Trophoblast cell (in vitro differentiated cells and primary cell): Measurements from ENCODE around the gene RIMS1.
"Not testable (repeated sequence)": the region's sequence is repeated elsewhere in the genome, so short reads cannot be mapped to it uniquely, and the experiment has no call there.

Experiments used
- DNase-seq, 2 donors: peaks; one replicate each; pipeline ENCODE4 v3.0.0-alpha.2; 2016
- H2AFZ ChIP-seq: 2 replicates; pipeline ENCODE4 v1.6.1; 2013; ENCODE audit warnings: low read length, moderate library complexity, mild to moderate bottlenecking; ENCODE audit not compliant: insufficient read depth, poor library complexity
- H2AK5ac ChIP-seq: 2 replicates; pipeline ENCODE4 v1.6.1; 2013; ENCODE audit warnings: mild to moderate bottlenecking, low read length
- H2BK120ac ChIP-seq: 2 replicates; pipeline ENCODE4 v1.6.1; 2013; ENCODE audit warnings: low read length, mild to moderate bottlenecking, moderate library complexity; ENCODE audit not compliant: insufficient read depth, poor library complexity
- H2BK12ac ChIP-seq: 2 replicates; pipeline ENCODE4 v1.6.1; 2013; ENCODE audit warnings: mild to moderate bottlenecking, low read length, moderate library complexity
- H2BK5ac ChIP-seq: 2 replicates; pipeline ENCODE4 v1.6.1; 2013; ENCODE audit warnings: low read length, low read depth, moderate library complexity, mild to moderate bottlenecking; ENCODE audit not compliant: poor library complexity
- H3K14ac ChIP-seq: 2 replicates; pipeline ENCODE4 v1.6.1; 2013; ENCODE audit warnings: mild to moderate bottlenecking, low read length
- H3K18ac ChIP-seq: 2 replicates; pipeline ENCODE4 v1.6.1; 2013; ENCODE audit warnings: mild to moderate bottlenecking, low read length
- H3K23ac ChIP-seq: 2 replicates; pipeline ENCODE4 v1.6.1; 2013; ENCODE audit warnings: low read length
- H3K27ac ChIP-seq: 2 replicates; pipeline ENCODE4 v1.5.1; 2013; ENCODE audit warnings: low read depth, mild to moderate bottlenecking, inconsistent platforms, low read length, moderate library complexity
- H3K27me3 ChIP-seq: 2 replicates; pipeline ENCODE4 v1.6.1; 2013; ENCODE audit warnings: inconsistent platforms, mild to moderate bottlenecking, low read length, moderate library complexity; ENCODE audit not compliant: insufficient read depth
- H3K36me3 ChIP-seq, 2 experiments: 1 replicate in 1 of 2; 2 replicates in 1 of 2; pipeline ENCODE4 v1.6.1; 2013; ENCODE audit warnings: low read length in 2 of 2, mild to moderate bottlenecking in 2 of 2, moderate library complexity in 1 of 2; ENCODE audit not compliant: insufficient read depth in 2 of 2, control insufficient read depth in 1 of 2
- H3K4ac ChIP-seq: 2 replicates; pipeline ENCODE4 v1.6.1; 2013; ENCODE audit warnings: low read depth, mild to moderate bottlenecking, low read length, moderate library complexity
- H3K4me1 ChIP-seq, 2 experiments: 1 replicate in 1 of 2; 2 replicates in 1 of 2; pipeline ENCODE4 v1.6.1; 2013; ENCODE audit warnings: low read length in 2 of 2, mild to moderate bottlenecking in 2 of 2, moderate library complexity in 1 of 2; ENCODE audit not compliant: insufficient read depth in 2 of 2, control insufficient read depth in 1 of 2
- H3K4me2 ChIP-seq: 2 replicates; pipeline ENCODE4 v1.6.1; 2013; ENCODE audit warnings: inconsistent platforms, mild to moderate bottlenecking, low read length, moderate library complexity
- H3K4me3 ChIP-seq: 2 replicates; pipeline ENCODE4 v1.5.1; 2013; ENCODE audit warnings: mild to moderate bottlenecking, low read depth, low read length, inconsistent platforms
- H3K79me1 ChIP-seq: one replicate; pipeline ENCODE4 v1.6.1; 2013; ENCODE audit warnings: low read length
- H3K79me2 ChIP-seq: 2 replicates; pipeline ENCODE4 v1.6.1; 2013; ENCODE audit warnings: low read length, mild to moderate bottlenecking; ENCODE audit not compliant: control insufficient read depth, insufficient read depth, poor library complexity
- H3K9ac ChIP-seq: 2 replicates; pipeline ENCODE4 v1.6.1; 2013; ENCODE audit warnings: mild to moderate bottlenecking, low read length
- H3K9me3 ChIP-seq: 2 replicates; pipeline ENCODE4 v1.6.1; 2013; ENCODE audit warnings: low read depth, mild to moderate bottlenecking, control low read depth, inconsistent platforms, low read length; ENCODE audit not compliant: insufficient read depth
- H4K12ac ChIP-seq: 2 replicates; pipeline ENCODE4 v1.6.1; 2013; ENCODE audit warnings: low read depth, mild to moderate bottlenecking, low read length, moderate library complexity
- H4K8ac ChIP-seq: 2 replicates; pipeline ENCODE4 v1.6.1; 2013; ENCODE audit warnings: low read depth, mild to moderate bottlenecking, low read length, moderate library complexity
- H4K91ac ChIP-seq: one replicate; pipeline ENCODE4 v1.6.1; 2013; ENCODE audit warnings: low read depth, mild to moderate bottlenecking, low read length, moderate library complexity
- WGBS: extraction: QIAGEN DNeasy Blood & Tissue Kit; methylation state at CpG from one replicate; pipeline ENCODE4 v1.1.7; 2013; ENCODE audit warnings: missing lambda C conversion rate; ENCODE audit not compliant: insufficient read length, insufficient coverage; ENCODE audit errors: extremely low coverage; 5-methylcytosine and 5-hydroxymethylcytosine counted together

The RIMS1 gene

GRCh38 chr6:72324591-72324990, 438.2 kb downstream of the RIMS1 start:
- no CpG with 5 or more reads among the region's 4 CpGs for WGBS
- H3K4ac ChIP-seq: no peak overlapping the region
- H2AK5ac ChIP-seq: no peak overlapping the region
- no peak overlapping the region for H4K12ac ChIP-seq
- no peaks in the 10 kb centered on the region for H3K79me2 ChIP-seq
- no peak overlapping the region for H3K18ac ChIP-seq
- no peak for DNase-seq
- H4K8ac ChIP-seq: no peak overlapping the region
- no peak overlapping the region for H2AFZ ChIP-seq
- no peaks in the 10 kb centered on the region for H3K79me1 ChIP-seq
- no peaks in the 10 kb centered on the region for H3K27me3 ChIP-seq
- no peak overlapping the region for H3K27ac ChIP-seq
- H2BK120ac ChIP-seq: no peak overlapping the region
- H4K91ac ChIP-seq: no peak overlapping the region
- H3K23ac ChIP-seq: no peak overlapping the region
- no peak overlapping the region for H2BK12ac ChIP-seq
- H3K9ac ChIP-seq: no peak overlapping the region
- no peak overlapping the region for H3K14ac ChIP-seq
- no peaks in the 10 kb centered on the region for H3K4me1 ChIP-seq
- H2BK5ac ChIP-seq: no peak overlapping the region
- no peaks in the 10 kb centered on the region for H3K9me3 ChIP-seq
- H3K4me3 ChIP-seq: no peak overlapping the region
- no peaks in the 10 kb centered on the region for H3K36me3 ChIP-seq
- no peak overlapping the region for H3K4me2 ChIP-seq

DNA sequence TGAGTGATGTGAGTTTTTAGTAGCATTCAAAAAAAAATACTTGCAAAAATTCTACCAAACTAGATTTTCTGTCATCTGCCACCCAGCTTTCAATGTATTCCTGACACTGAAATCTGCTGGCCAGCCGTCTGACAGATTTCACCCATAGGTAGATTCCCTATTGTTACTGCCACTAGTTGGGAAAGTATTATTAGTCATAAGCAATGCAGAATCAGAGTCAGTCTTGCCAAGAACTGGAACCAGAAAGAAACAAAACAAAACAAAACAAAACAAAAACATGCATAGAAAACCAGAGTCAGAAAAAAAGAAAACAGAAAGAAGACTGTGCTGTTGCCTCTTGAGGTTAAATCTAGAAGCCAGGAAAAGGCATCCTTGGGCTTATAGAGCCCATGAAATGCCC, 442.4 kb downstream of the RIMS1 start:
- no peak for DNase-seq
- no peak overlapping the region for H4K91ac ChIP-seq
- no peak overlapping the region for H2BK5ac ChIP-seq
- no peak overlapping the region for H4K8ac ChIP-seq
- H3K27me3 ChIP-seq: no peaks in the 10 kb centered on the region
- no peak overlapping the region for H3K23ac ChIP-seq
- no peak overlapping the region for H3K4ac ChIP-seq
- no peak overlapping the region for H3K9ac ChIP-seq
- H3K79me1 ChIP-seq: no peaks in the 10 kb centered on the region
- H3K4me2 ChIP-seq: no peak overlapping the region
- no peaks in the 10 kb centered on the region for H3K4me1 ChIP-seq
- no peak overlapping the region for H2AFZ ChIP-seq
- H3K4me3 ChIP-seq: no peak overlapping the region
- no peaks in the 10 kb centered on the region for H3K36me3 ChIP-seq
- H2AK5ac ChIP-seq: no peak overlapping the region
- H2BK120ac ChIP-seq: no peak overlapping the region
- WGBS: no CpG with 5 or more reads among the region's 1 CpG
- H4K12ac ChIP-seq: no peak overlapping the region
- no peak overlapping the region for H2BK12ac ChIP-seq
- H3K9me3 ChIP-seq: no peaks in the 10 kb centered on the region
- H3K79me2 ChIP-seq: no peaks in the 10 kb centered on the region
- H3K27ac ChIP-seq: no peak overlapping the region
- no peak overlapping the region for H3K14ac ChIP-seq
- H3K18ac ChIP-seq: no peak overlapping the region

DNA sequence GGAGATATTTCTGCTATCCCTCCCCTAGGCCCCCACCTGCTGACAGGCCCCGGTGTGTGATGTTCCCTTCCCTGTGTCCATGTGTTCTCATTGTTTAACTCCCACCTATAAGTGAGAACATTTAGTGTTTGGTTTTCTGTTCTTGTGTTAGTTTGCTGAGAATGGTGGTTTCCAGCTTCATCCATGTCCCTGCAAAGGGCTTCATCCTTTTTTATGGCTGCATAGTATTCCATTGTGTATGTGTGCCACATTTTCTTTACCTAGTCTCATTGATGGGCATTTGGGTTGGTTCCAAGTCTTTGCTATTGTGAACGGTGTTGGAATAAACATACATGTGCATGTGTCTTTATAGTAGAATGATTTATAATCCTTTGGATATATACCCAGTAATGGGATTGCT, 448.9 kb downstream of the RIMS1 start:
- not testable (repeated sequence) for H3K27me3 ChIP-seq, H3K4me3 ChIP-seq, H3K14ac ChIP-seq, H2AK5ac ChIP-seq, DNase-seq, H4K91ac ChIP-seq, H3K36me3 ChIP-seq, H3K79me2 ChIP-seq, H3K27ac ChIP-seq, H4K8ac ChIP-seq, H3K4me2 ChIP-seq, H2BK12ac ChIP-seq, H3K23ac ChIP-seq, H4K12ac ChIP-seq, H2BK120ac ChIP-seq, H3K9ac ChIP-seq, H3K79me1 ChIP-seq, H2BK5ac ChIP-seq, H3K4me1 ChIP-seq, H3K9me3 ChIP-seq, H2AFZ ChIP-seq, H3K4ac ChIP-seq, H3K18ac ChIP-seq
- no CpG with 5 or more reads among the region's 2 CpGs for WGBS

GRCh38 chr6:72348926-72349325, 462.6 kb downstream of the RIMS1 start:
- H3K4me2 ChIP-seq: no peak overlapping the region
- no peaks in the 10 kb centered on the region for H3K9me3 ChIP-seq
- H3K27me3 ChIP-seq: no peaks in the 10 kb centered on the region
- DNase-seq: no peak
- no peak overlapping the region for H2BK120ac ChIP-seq
- no peak overlapping the region for H3K9ac ChIP-seq
- no peak overlapping the region for H2BK12ac ChIP-seq
- no peaks in the 10 kb centered on the region for H3K36me3 ChIP-seq
- no peak overlapping the region for H3K4me3 ChIP-seq
- H3K4ac ChIP-seq: no peak overlapping the region
- H2BK5ac ChIP-seq: no peak overlapping the region
- H4K12ac ChIP-seq: no peak overlapping the region
- WGBS: no CpG with 5 or more reads among the region's 1 CpG
- H2AFZ ChIP-seq: no peak overlapping the region
- no peak overlapping the region for H3K14ac ChIP-seq
- H3K79me1 ChIP-seq: no peaks in the 10 kb centered on the region
- no peak overlapping the region for H4K8ac ChIP-seq
- H2AK5ac ChIP-seq: no peak overlapping the region
- no peak overlapping the region for H3K23ac ChIP-seq
- H3K27ac ChIP-seq: no peak overlapping the region
- no peaks in the 10 kb centered on the region for H3K79me2 ChIP-seq
- H3K18ac ChIP-seq: no peak overlapping the region
- H4K91ac ChIP-seq: no peak overlapping the region
- H3K4me1 ChIP-seq: no peaks in the 10 kb centered on the region
